Neutrophil (primary cell): ENCODE data around the gene NKX6-2.

ENCODE experiments used
- H3K27ac ChIP-seq: fragments of 200-600 bp; sonication (generic); 2 replicates; pipeline ENCODE4 v1.5.1; 2016; ENCODE audit warnings: mild to moderate bottlenecking, moderate library complexity
- H3K27me3 ChIP-seq: fragments of 200-600 bp; sonication (generic); 2 replicates; pipeline ENCODE4 v1.6.0; 2016; ENCODE audit warnings: mild to moderate bottlenecking
- H3K36me3 ChIP-seq: fragments of 200-600 bp; sonication (generic); 2 replicates; pipeline ENCODE4 v1.5.1; 2017
- H3K4me1 ChIP-seq, 2 experiments: fragments of 200-600 bp in 1 of 2; sonication (generic) in 1 of 2; 1 replicate in 1 of 2; 2 replicates in 1 of 2; pipeline versions ENCODE4 v1.5.1 to v1.6.1; 2013 to 2016; ENCODE audit warnings: low read depth in 1 of 2, low read length in 1 of 2, mild to moderate bottlenecking in 1 of 2, moderate library complexity in 1 of 2; ENCODE audit not compliant: control insufficient read depth in 1 of 2, insufficient read depth in 1 of 2
- H3K4me3 ChIP-seq, 2 experiments: fragments of 200-600 bp in 1 of 2; sonication (generic) in 1 of 2; 1 replicate in 1 of 2; 2 replicates in 1 of 2; pipeline ENCODE4 v1.5.1; 2013 to 2016; ENCODE audit warnings: low read depth in 1 of 2, low read length in 1 of 2, mild to moderate bottlenecking in 1 of 2, moderate library complexity in 1 of 2
- H3K9me3 ChIP-seq: fragments of 200-600 bp; sonication (generic); 2 replicates; pipeline ENCODE4 v1.5.1; 2016
- CTCF ChIP-seq: fragments of 200-600 bp; sonication (generic); IDR thresholded peaks from 2 replicates; pipeline ENCODE4 v1.5.1; 2016; ENCODE audit warnings: antibody characterized with exemption

NKX6-2 gene

GRCh38 chr10:132788831-132789219, 2.9 kb upstream of the NKX6-2 start:
- Histone ChIP-seq H3K9me3 (no peaks in the 10 kb centered on the region), H3K27me3 (peaks cover 89% of the 10 kb centered on the region), H3K36me3 (no peaks in the 10 kb centered on the region), H3K4me3 (no peak overlapping the region), H3K4me1 (peaks cover 0 to 20% of the 10 kb centered on the region in 2 experiments), H3K27ac (no peak overlapping the region)
- no peak for TF ChIP-seq CTCF

- Histone ChIP-seq H3K9me3 (no peaks in the 10 kb centered on the region), H3K36me3 (peaks cover 3% of the 10 kb centered on the region), H3K27me3 (peaks cover 89% of the 10 kb centered on the region), H3K4me1 (peaks cover 0 to 20% of the 10 kb centered on the region in 2 experiments), H3K4me3 (no peak overlapping the region), H3K27ac (no peak overlapping the region)
- no peak for TF ChIP-seq CTCF
These were observed 2.4 kb upstream of the NKX6-2 start for GRCh38 chr10:132788180-132788830.

GRCh38 chr10:132787495-132788179, 1.7 kb upstream of the NKX6-2 start:
- Histone ChIP-seq H3K4me1 (peaks cover 0 to 20% of the 10 kb centered on the region in 2 experiments), H3K27me3 (peaks cover 89% of the 10 kb centered on the region), H3K4me3 (no peak overlapping the region), H3K36me3 (peaks cover 10% of the 10 kb centered on the region), H3K9me3 (no peaks in the 10 kb centered on the region), H3K27ac (no peak overlapping the region)
- no peak for TF ChIP-seq CTCF

GRCh38 chr10:132786884-132787494, 1.0 kb upstream of the NKX6-2 start:
- peaks cover 93% of the 10 kb centered on the region for H3K27me3 ChIP-seq
- peaks cover 16% of the 10 kb centered on the region for H3K36me3 ChIP-seq
- TF ChIP-seq CTCF = no peak
- no peak overlapping the region for H3K4me3 ChIP-seq
- H3K27ac ChIP-seq = no peak overlapping the region
- H3K4me1 ChIP-seq = peaks cover 0 to 20% of the 10 kb centered on the region in 2 experiments
- no peaks in the 10 kb centered on the region for H3K9me3 ChIP-seq

- Histone ChIP-seq H3K27me3 (peaks cover 96% of the 10 kb centered on the region), H3K4me3 (no peak overlapping the region), H3K36me3 (peaks cover 21% of the 10 kb centered on the region), H3K9me3 (no peaks in the 10 kb centered on the region), H3K27ac (no peak overlapping the region), H3K4me1 (peaks cover 0 to 20% of the 10 kb centered on the region in 2 experiments)
- no peak for TF ChIP-seq CTCF
These were observed 533 bp upstream of the NKX6-2 start for GRCh38 chr10:132786476-132786883.
